Muscle of leg (tissue), 11 donors: ENCODE measurements around the gene HSFX2. TPM values are rescaled to one million over a fixed set of nuclear protein-coding genes. Genes with fewer than 3 reads are reported as not detected.
"Not testable (repeated sequence)": the region's sequence is repeated elsewhere in the genome, so short reads cannot be mapped to it uniquely, and the experiment has no call there.

Source experiments
- DNase-seq: peaks from one replicate; pipeline ENCODE4 v3.0.0; 2013
- H3K27ac ChIP-seq: one replicate; pipeline ENCODE4 v1.5.1; 2013; ENCODE audit warnings: mild to moderate bottlenecking, low read length, control low read depth
- H3K27me3 ChIP-seq: one replicate; pipeline ENCODE4 v1.6.1; 2013; ENCODE audit warnings: low read length; ENCODE audit not compliant: control insufficient read depth, insufficient read depth
- H3K36me3 ChIP-seq: one replicate; pipeline ENCODE4 v1.6.1; 2013; ENCODE audit warnings: low read length; ENCODE audit not compliant: control insufficient read depth, insufficient read depth
- H3K4me1 ChIP-seq: one replicate; pipeline ENCODE4 v1.6.1; 2013; ENCODE audit warnings: low read length; ENCODE audit not compliant: control insufficient read depth, insufficient read depth
- H3K4me3 ChIP-seq: one replicate; pipeline ENCODE4 v1.5.1; 2013; ENCODE audit warnings: low read length, control low read depth
- H3K9me3 ChIP-seq: replicated peaks from 2 replicates; pipeline ENCODE4 v1.6.1; 2013; ENCODE audit warnings: low read depth, low read length; ENCODE audit not compliant: control insufficient read depth
- WGBS: methylation state at CpG from one replicate; pipeline ENCODE4 v1.1.5; 2013; ENCODE audit warnings: missing lambda C conversion rate; ENCODE audit not compliant: insufficient coverage; 5-methylcytosine and 5-hydroxymethylcytosine counted together
- polyA plus RNA-seq, 8 donors: library from polyadenylated mRNA; unstranded; fragments of 120-200 nt; gene quantifications; one replicate each; pipeline versions ENCODE4 v1.2.1 to v1.2.3, GENCODE V29; 2013; ENCODE audit warnings: inconsistent platforms in 1 of 8, low replicate concordance in 1 of 8; ENCODE audit not compliant: insufficient read length in 8 of 8, insufficient read depth in 1 of 8
- total RNA-seq: library from RNA; stranded (reverse); fragments of 120-200 nt; gene quantifications from one replicate; pipeline ENCODE4 v1.2.4, GENCODE V29; 2013

The HSFX2 gene
- total and polyA plus RNA-seq, 9 donors: 0.37 to 1.2 (median 0.75) TPM

GRCh38 chrX:149567621-149568417, 27.3 kb downstream of the HSFX2 start:
- Histone ChIP-seq H3K4me3 (no peak overlapping the region), H3K27ac (no peak overlapping the region), H3K36me3 (no peaks in the 10 kb centered on the region), H3K9me3 (no peaks in the 10 kb centered on the region), H3K27me3 (peaks cover 17% of the 10 kb centered on the region), H3K4me1 (no peaks in the 10 kb centered on the region)
- no peak for DNase-seq
- 67% methylated on average over 7 of the region's 7 CpGs for WGBS

- Histone ChIP-seq H3K27me3 (peaks cover 9% of the 10 kb centered on the region), H3K4me1 (no peaks in the 10 kb centered on the region), H3K4me3 (no peak overlapping the region), H3K9me3 (no peaks in the 10 kb centered on the region), H3K27ac (no peak overlapping the region), H3K36me3 (no peaks in the 10 kb centered on the region)
- DNase-seq: no peak
- no CpG with 5 or more reads among the region's 4 CpGs for WGBS
Observed at GRCh38 chrX:149563359-149563758, 31.8 kb downstream of the HSFX2 start.

DNA sequence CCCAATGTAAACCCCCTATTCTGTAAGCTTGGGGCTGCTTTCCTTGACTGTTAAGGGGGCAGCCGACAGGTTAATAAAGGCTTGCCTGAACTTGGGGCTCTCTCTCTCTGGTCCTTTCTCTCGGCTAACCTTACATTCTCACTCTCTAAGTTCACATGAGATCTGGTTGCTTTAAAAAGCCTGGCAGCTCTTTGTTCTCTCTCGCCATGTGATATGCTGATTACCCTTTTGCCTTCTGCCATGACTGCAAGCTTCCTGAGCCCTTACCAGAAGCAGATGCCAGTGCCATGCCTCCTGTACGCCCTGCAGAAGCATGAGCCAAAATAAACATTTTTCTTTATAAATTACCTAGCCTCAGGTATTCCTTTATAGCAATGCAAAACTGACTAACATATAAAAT, 39.9 kb downstream of the HSFX2 start:
- not testable (repeated sequence) for DNase-seq, H3K4me1 ChIP-seq, H3K9me3 ChIP-seq, H3K27ac ChIP-seq, H3K36me3 ChIP-seq, H3K4me3 ChIP-seq, H3K27me3 ChIP-seq
- no CpG with 5 or more reads among the region's 4 CpGs for WGBS

- not testable (repeated sequence) for DNase-seq, H3K9me3 ChIP-seq, H3K36me3 ChIP-seq, H3K27me3 ChIP-seq, H3K27ac ChIP-seq, H3K4me3 ChIP-seq, H3K4me1 ChIP-seq
- WGBS: no CpG with 5 or more reads among the region's 6 CpGs
Observed at GRCh38 chrX:149551939-149552248, 43.2 kb downstream of the HSFX2 start.

GRCh38 chrX:149551245-149551938, 43.7 kb downstream of the HSFX2 start:
- H3K4me1 ChIP-seq, DNase-seq, H3K27me3 ChIP-seq, H3K27ac ChIP-seq, H3K36me3 ChIP-seq, H3K9me3 ChIP-seq, H3K4me3 ChIP-seq: not testable (repeated sequence)
- no CpG with 5 or more reads among the region's 4 CpGs for WGBS

- no CpG with 5 or more reads among the region's 1 CpG for WGBS
- H3K27me3 ChIP-seq, H3K9me3 ChIP-seq, H3K4me3 ChIP-seq, DNase-seq, H3K27ac ChIP-seq, H3K36me3 ChIP-seq, H3K4me1 ChIP-seq: not testable (repeated sequence)
Observed at GRCh38 chrX:149550454-149550853, 44.7 kb downstream of the HSFX2 start.

- H3K36me3 ChIP-seq, H3K27ac ChIP-seq, DNase-seq, H3K27me3 ChIP-seq, H3K4me3 ChIP-seq, H3K9me3 ChIP-seq, H3K4me1 ChIP-seq: not testable (repeated sequence)
- no CpG with 5 or more reads among the region's 6 CpGs for WGBS
Observed at GRCh38 chrX:149549701-149550100, 45.4 kb downstream of the HSFX2 start, which contains the start of gene HSFX3. TSS of gene HSFX3 (minus strand) at chrX:149549924. CDS start at chrX:149549852, 72 bp downstream.

DNA sequence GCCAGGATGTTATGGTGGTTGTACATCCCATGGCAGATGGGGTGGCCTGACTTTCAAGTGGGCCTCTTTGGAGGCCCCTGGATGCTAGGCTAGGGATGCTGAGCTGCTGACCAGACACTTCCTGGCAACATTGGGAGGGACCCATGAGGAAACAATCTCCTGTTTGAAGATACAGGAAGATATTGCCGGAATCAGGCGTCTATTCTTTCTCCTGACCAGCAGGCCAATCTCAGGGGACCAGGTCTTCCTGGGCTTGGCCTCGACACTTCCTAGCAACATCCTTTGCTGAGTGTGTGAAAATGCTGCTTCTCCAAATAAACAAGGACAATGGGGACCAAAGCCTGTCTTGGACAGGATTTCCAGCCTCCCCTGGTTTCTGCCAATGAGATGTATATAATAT, 47.3 kb downstream of the HSFX2 start:
- not testable (repeated sequence) for DNase-seq, H3K27ac ChIP-seq, H3K4me3 ChIP-seq, H3K36me3 ChIP-seq, H3K4me1 ChIP-seq, H3K9me3 ChIP-seq, H3K27me3 ChIP-seq
- WGBS: no CpG with 5 or more reads among the region's 3 CpGs

DNA sequence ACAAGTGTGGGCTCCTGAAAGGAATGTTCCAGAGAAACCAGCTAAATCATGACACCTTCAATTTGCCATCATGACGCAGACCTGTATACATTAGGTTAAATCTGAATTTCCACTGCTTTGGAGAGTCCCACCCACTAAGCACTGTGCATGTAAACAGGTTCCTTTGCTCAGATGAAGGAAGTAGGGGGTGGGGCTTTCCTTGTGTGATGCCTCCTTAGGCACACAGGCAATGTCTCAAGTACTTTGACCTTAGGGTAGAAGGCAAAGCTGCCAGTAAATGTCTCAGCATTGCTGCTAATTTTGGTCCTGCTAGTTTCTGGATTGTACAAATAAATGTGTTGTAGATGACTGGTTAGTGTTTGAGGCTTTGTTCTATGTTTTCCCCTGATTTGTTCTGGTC, 48.2 kb downstream of the HSFX2 start:
- not testable (repeated sequence) for H3K27me3 ChIP-seq, H3K9me3 ChIP-seq, H3K4me1 ChIP-seq, DNase-seq, H3K27ac ChIP-seq, H3K36me3 ChIP-seq, H3K4me3 ChIP-seq
- no CpG with 5 or more reads among the region's 1 CpG for WGBS

DNA sequence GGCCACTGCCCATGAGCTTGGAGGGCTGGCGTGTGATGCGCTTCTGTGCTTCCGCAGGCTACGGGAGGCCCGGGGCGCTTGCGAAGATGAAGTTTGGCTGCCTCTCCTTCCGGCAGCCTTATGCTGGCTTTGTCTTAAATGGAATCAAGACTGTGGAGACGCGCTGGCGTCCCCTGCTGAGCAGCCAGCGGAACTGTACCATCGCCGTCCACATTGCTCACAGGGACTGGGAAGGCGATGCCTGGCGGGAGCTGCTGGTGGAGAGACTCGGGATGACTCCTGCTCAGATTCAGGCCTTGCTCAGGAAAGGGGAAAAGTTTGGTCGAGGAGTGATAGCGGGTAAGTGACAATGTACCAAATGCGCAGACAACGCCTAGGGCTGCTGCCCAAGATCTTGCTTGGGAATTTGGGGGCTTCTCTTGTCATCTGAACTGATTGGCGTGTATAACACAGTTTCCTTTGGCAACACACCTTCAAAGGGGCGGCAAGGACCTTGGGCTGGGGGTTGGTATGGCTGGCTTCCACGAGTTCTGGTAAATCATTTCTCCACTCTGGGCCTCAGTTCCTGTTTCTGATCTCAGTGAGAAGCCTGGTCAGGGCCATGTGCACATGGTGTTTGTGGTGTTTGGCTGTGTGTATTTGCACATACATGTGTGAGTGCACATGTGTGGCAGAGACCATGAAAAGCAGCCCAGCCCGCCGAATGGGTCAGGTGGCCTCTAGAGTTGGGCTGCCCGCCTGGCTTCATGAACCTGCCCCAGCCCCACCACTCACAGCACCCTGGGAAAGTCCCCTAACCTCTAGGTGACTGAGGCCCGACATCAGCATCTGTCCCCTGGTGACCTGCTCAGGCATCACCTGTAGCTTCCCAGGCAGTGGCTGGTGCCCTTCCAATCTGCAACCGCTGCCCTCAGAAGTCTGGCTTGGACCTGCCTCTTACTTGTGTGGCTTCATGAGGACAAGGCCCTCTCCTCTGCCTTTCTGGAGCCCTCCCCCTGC, 49.3 kb downstream of the HSFX2 start:
- WGBS: no CpG with 5 or more reads among the region's 29 CpGs
- H3K27me3 ChIP-seq, H3K4me3 ChIP-seq, H3K4me1 ChIP-seq, DNase-seq, H3K36me3 ChIP-seq, H3K27ac ChIP-seq, H3K9me3 ChIP-seq: not testable (repeated sequence)
